ENCODE measurements around the gene MDM1.

The MDM1 gene

DNA sequence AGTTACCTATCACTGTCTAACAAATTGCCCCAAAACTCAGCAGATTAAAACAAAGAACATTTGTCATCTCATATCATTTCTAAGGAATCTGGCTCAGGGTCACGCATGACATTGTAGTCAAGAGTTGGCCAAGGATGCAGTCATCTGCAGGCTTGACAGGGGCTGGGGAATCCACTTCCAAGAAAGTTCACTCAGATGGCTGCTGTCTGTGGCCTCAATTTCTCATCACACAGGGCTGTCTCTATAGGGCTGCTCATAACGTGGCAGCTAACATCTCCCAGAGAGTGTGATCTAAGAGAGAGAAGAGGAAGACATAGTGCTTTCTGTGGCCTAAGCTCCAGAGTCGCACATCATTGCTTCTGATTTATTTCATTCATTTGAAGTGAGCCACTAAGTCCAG lies 61.8 kb downstream of the MDM1 start:
- no peak for DNase-seq

DNA sequence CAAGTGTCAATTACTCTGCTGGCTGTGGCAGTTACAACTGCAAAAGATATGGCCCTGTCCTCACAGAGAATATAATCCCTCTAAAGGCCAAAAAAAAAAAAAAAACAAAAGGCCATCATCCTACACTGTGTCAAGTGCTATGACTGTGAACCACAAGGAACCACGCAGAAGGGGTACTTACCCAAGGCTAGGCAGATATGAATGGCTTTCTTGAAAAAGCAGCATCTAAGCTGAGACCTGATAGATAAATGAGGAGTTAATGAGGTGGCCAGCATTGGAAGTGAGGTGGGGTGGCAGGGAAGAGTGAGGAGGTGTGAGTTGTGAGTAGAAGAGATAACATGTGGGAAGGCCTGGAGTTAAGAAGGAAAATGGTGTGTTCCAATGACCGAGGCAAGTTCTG lies 62.4 kb downstream of the MDM1 start:
- DNase-seq: no peak

DNA sequence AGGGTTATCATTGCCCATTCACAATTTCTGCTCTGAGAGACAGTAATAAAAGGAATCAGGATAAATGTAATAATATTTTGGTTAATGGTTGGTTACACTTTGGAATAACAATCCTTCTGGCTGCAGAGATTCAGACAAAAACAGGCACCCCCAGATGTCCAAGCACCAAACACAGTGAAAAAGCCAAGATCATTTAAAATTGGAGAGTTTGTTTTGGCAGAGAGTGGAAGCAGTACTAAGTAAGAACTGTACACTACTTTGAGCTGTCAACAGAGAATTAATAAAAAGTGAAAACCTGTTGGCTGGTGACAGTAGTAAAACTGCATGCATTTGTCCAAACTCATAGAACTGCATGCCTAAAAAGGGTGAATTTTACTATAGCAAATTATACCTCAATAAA lies 63.2 kb downstream of the MDM1 start:
- no peak for DNase-seq

DNA sequence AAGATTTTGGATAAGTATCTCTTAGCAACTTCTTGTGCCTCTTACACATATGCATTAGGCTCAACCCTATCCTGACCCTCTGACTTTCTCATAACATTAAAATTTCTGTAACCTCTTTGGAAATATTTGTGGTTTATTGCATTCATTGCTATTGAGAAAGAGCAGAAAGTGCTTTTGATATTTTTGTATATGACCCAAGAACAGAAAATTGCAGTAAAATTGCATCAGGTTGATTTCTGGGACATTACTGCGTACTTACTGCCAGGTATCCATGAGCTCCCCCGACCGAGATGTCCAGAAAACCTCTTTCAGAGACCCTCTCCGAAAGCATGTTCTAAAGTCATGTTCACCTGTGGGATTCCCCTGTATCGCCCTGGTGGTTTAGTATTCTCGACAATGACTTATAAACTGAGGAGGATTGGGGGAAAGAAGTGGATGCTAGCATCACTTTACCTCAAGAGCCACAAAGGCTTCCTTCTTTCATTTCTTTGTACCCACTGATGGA lies 64.2 kb downstream of the MDM1 start:
- DNase-seq: no peak

DNA sequence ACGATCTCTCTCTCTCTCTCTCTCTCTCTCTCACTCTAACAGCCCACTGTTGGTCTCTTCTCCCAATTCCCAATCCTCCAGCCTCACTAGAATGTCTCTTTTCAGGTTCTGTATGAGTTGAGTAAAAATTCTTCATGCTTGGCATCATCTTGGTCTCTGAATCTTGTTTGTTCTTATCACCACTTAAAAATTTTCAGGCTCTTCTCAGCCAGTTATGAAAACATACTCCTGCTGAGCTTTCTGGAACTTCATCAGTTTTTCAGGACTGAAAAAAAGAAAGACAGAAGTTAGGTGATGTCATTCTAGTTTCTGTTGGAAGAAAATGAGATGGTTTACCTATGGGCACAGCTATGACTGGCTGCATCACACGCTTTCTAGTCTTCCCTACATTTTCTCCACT lies 67.3 kb downstream of the MDM1 start:
- no peak for DNase-seq

DNA sequence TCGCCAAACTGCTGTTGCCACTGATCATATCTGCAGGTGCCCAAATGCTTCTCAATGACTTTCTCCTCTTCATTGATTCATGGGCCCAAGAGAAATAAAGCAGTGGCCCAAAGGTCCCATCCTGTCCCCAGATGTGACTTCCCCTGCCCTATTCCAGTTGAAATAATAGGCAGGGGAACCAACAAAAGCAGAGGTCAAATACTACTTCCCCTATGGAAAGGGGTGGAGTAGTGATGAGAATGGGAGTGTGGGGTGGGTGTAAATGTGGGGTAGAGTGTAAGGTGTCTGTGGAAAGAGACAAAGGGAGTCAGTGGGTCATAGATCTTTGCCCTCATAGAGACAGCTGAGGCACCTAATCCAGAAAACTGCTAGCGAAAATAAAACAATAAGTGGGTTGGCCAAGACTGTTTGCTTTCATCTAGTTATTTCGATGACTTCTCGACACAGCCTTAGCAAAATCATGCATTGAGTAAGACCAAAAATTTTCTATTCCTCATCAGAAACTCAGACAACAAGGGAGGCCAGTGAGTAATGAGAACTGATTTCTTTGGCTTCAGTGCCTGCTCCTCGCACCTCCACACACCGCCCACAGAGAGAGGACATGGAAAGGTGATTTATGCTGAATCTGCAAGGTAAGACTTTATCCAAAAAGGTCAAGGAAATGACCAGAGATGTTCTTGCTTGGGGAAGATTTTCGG lies 67.9 kb downstream of the MDM1 start:
- DNase-seq: no peak

DNA sequence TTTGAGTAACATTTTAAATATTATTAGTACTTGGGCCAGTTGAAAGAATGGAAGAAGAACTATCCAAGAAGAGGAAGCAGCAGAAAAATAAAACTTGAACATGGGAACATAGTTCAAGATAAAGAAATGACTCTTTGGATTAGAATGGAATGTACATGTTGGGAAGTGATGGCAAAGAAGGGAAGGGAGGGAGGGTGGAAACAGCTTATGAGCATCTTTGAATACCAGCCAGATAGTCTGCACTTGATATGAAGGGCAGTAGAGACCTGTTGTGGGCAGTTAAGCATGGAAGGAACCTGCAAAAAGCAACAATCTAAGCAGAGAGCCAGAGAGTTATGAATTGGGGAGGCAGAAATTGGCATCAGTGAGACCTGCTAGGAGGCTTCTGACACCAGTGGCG lies 68.8 kb downstream of the MDM1 start:
- DNase-seq: no peak

DNA sequence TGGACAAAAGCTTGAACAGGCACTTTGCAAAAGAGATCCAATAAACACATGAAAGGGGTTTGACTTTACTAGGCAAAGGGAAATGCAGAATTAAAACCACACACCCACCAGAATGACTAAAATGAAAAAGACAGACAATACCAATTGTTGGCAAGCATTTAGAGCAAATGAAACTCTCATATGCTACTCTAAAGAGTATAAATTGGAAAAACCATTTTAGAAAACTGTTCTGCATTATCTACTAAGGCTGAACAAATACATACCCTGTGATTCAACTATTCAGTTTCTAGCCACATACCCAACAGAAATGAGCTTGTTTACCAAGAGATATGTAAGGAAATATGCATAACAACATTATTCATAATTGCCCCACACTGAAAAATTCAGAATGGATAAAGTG lies 70.3 kb downstream of the MDM1 start:
- DNase-seq: no peak

DNA sequence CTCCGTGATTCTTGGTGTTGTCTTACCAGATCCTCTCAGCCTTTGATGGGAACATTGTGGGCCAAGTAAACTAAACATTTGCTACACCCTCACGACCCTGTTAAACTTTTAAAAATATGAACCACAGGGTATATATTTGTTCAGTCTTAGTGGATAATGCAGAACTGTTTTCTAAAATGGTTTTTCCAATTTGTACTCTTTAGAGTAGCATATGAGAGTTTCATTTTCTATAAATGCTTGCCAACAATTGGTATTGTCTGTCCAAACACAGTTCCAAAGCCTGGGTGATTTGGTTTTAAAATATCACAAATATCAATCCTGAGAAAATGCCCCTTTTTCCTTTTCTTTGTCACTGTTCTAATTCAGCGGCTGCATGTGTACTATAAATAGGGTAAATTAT lies 72.0 kb downstream of the MDM1 start:
- no peak for DNase-seq

DNA sequence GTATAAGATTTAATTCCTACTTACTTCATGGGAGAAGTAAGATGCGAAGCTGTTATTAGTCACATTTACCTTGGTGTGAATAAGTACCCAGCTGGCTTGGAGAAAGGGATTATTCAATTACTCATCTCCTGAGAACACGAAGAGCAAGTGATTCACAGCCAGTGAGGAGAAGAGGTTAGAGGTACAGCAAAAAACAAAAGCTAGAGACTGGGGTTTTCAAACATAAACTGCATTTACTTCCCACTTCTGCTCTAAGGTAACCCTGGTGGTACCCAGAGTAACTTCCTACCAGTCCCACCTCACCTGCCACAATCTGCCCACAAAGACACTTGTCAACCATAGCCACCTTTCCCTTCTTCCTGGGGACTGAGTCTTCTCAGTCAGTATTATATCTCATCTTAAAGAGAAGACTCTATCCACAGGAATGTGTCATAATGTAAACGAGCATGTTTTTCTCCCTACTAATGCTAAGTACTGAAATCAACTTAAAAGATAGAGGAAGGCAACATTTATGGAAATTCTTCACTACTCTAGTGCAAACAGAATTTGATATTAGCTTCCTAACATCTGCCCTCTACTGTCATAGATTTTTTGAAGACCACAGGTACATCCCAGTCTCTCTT lies 72.7 kb downstream of the MDM1 start:
- no peak for DNase-seq

DNA sequence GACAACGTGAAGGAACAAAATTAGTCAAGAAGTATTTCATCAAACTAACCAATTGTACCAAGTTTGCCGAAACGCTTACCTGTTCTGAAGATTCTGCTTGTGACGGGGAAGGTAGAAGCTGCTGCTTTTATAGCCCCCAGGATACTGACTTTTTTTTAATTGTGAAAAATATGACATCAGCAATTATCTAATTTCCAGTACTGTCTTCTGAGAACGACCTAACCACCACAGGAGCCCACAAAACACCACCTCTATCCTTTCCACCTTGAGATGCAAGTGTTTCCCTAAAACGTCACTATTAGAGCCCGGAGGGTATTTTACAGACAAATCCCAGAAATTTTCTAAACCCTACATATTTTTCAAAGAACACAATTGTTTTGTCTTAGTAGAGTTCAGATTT lies 78.7 kb downstream of the MDM1 start, which contains the start of gene IL22:
TSS of gene IL22 (minus strand) at position 101 of the 400 bp plus-strand sequence. CDS start 156 bp downstream, outside the sequence.
- no peak for DNase-seq

DNA sequence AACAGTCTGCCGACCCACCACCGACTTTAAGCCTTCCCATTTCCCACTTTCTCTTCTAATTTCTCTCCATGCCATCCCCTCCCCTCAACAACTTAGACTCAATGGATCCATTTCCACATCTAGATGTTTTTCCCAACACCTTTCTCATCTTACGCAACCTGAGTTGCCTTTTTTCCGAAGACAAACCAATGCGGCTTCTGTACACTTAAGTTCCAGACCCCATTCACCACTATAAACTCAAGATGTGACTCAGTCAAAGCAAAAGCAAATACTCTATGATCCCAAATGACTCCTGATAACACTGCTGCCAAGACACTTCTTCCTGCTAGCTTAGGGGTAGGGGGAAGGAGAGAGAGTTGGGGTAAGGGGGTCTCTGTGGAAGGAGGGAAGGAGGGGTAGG lies 80.1 kb downstream of the MDM1 start:
- no peak for DNase-seq

DNA sequence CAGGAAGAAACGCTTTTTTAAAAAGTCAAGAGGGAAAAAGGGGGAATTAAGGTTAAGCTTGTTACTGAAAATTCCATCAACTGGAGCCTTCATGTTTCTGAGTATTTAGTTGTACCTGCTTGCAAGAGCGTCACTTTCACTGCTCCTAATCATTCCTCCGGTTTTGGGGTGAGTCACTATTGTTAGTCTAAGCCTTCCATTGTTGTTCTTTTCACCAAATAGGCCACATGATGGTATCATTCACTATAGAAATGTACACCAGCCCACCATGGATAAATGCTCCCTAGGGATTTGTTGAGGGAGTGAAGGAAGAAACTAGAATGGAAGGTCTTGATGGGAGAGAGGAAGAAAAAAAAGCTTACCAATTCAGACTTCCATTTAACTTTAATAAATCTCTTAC lies 81.7 kb downstream of the MDM1 start:
- no peak for DNase-seq

DNA sequence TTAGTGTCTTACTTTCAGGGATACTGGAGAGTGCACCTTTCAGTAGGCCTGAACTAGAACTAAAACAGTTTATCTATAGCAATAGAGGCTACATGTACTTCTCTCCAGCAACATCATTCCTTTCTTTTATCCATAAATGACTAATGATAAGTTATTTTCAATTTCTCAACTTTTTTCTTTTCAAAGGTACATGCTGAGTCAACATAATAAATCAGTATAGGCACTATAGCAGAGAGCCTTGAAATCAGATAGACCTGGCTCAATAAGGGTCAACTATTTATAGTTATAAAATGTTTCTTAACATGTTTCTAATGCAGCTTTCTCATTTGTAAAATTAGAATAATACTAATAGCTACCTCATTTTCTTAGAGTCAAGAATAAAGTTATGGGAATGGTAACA lies 84.4 kb downstream of the MDM1 start:
- no peak for DNase-seq

DNA sequence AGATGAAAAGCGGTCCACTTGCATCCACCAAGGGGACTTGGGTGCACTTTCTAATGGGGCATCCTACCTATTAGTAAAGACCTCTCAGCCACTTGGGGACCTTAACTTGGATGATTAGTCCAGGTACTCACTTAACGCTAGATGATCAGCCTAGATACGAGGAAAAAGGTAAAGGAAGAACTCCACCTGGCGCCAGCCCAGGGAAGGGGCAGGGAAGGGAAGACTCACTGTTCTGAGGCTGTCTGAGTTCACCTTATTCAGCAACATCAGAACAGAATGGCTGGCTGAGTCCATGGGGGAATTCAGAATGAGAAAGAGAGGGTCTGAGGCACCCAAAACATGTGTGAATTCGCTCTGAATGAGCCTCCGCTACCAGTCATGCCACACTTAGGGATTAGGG lies 85.8 kb downstream of the MDM1 start:
- no peak for DNase-seq

DNA sequence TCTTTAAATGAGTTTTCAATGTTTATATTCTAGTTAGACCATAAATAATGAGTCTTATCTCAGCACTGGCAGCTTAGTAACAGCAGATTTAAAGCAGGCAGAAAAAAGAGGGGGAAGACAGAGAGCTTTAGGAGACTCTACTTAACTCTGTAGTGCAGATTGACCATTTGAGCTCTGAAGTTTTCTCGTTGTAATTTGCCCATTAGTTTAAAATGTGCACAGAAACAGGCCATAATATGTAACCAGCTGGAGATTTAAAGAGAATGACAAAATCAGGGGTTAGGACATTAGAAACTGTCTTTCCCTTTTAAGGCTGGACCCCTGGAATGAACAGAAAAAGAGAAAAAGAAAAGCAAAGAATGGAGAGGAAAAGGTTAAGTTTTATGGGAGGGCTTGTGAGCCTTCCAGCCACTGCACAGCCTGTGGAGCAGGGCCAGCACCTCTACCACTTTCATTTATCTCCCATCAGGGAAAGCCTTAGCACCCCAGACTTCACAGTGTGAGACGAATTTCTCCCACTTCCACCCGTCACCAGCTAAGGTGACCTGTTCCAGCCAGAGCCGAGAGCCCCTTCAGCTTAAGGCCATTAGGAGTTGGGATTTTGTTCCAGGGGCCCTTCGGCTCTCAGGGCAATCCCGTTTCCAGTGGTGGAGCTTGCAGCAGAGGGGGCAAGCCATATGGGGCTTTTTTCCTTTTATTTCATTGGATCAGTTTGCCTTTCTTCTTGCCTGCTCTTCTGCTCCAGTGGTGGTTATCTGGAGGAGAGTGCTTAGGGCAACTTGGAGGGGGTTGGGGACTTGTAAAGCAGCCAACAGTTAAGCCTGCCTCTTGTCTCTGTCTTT lies 86.8 kb downstream of the MDM1 start:
- no peak for DNase-seq
